ENCODE measurements around the gene SKIC3. TPM values are rescaled to one million over a fixed set of nuclear protein-coding genes. Genes with fewer than 3 reads are reported as not detected.

SKIC3 gene
- total and polyA plus RNA-seq, 2 of the 13 experiments (the other 11 are each of a cell fraction or from before 2014, with no cell fraction given) = 36.9 to 61.5 TPM

DNA sequence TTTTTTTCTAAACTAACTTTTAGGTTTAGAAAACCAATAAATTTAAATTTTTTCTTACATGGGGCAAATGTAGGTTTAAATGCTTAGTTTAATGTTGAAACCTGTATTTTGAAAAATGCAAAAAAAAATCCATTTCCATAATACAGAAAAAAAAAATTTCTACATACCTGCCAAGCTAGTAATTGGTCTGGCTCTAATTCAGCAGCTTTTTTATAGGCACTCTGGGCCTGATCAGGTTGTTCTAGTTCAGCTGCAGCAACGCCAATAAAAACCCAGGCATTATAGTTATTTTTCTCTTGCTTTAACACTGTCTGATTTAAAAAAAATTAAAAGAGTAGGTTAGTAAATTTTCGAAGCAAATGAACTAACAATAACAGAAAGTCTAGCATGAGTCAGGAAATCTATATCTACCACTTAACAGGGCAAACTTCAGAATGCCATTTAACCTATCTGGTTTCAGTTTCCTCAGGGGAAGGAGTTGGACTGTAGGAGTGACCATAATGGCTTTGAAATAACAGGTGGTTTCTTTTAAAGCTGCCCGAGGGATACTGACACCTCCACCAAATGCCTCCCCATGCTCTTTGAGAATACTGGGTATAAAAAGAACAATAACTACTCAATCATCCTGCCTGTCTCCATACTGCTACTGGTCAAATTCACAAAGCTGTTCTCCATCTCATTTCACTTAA lies 11.6 kb downstream of the SKIC3 start:
- intact Hi-C loops (cut with micrococcal nuclease; ENCODE audit: unreplicated experiment) (no loop called here), in situ Hi-C loops (cut with HindIII; ENCODE audit: extremely low pct_ligation_motif_present, low pct_unique_long_range_greater_than_20kb) (no loop called here)
- TF ChIP-seq PAWR (CRISPR knock-in tag; IDR thresholded peaks at IDR 0.05; ENCODE audit: borderline replicate concordance) = no peak
- TF ChIP-seq REL (CRISPR knock-in tag; conservative IDR thresholded peaks at IDR 0.05) = no peak
- no peak for TF ChIP-seq ZSCAN29 (CRISPR knock-in tag; conservative IDR thresholded peaks at IDR 0.05)
- no peak for TF ChIP-seq ZNF143 (CRISPR knock-in tag; IDR thresholded peaks at IDR 0.05)
- TF ChIP-seq, protein P1, sequence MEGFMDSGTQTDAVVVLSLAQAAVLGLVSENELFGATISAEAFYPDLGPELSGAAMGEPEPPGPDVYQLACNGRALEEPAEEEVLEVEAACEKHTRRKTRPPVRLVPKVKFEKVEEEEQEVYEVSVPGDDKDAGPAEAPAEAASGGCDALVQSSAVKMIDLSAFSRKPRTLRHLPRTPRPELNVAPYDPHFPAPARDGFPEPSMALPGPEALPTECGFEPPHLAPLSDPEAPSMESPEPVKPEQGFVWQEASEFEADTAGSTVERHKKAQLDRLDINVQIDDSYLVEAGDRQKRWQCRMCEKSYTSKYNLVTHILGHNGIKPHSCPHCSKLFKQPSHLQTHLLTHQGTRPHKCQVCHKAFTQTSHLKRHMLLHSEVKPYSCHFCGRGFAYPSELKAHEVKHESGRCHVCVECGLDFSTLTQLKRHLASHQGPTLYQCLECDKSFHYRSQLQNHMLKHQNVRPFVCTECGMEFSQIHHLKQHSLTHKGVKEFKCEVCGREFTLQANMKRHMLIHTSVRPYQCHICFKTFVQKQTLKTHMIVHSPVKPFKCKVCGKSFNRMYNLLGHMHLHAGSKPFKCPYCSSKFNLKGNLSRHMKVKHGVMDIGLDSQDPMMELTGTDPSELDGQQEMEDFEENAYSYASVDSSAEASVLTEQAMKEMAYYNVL (CRISPR knock-in tag; IDR thresholded peaks at IDR 0.05; ENCODE audit: borderline replicate concordance) = no peak
- TF ChIP-seq ZBTB1 (CRISPR knock-in tag; IDR thresholded peaks at IDR 0.05; ENCODE audit: borderline replicate concordance) = no peak
- no peak for TF ChIP-seq FOXK1 (CRISPR knock-in tag; IDR thresholded peaks at IDR 0.05; ENCODE audit: borderline replicate concordance, low read depth)
- TF ChIP-seq SALL2 (CRISPR knock-in tag; IDR thresholded peaks at IDR 0.05) = no peak
- no peak for TF ChIP-seq ZNF7 (CRISPR knock-in tag; IDR thresholded peaks at IDR 0.05)
- Histone ChIP-seq H3K4me1 (ENCODE audit: insufficient read depth, low read length) (no peaks in the 10 kb centered on the region), H3K4me2 (ENCODE audit: low read depth, low read length) (no peak overlapping the region), H3K27me3 (ENCODE audit: control insufficient read depth in 1 of 2, insufficient read depth in 2 of 2, low read length in 2 of 2) (no peaks in the 10 kb centered on the region), H4K20me1 (ENCODE audit: insufficient read depth, low read length) (no peaks in the 10 kb centered on the region), H3K27ac (ENCODE audit: extremely low read length, insufficient read depth, low read length) (no peak overlapping the region), H3K4me3 (replicated peaks in 1 of 3; ENCODE audit: insufficient read depth in 1 of 3, low read depth in 2 of 3, low read length in 3 of 3) (no peak overlapping the region), H2AFZ (ENCODE audit: low read length) (no peak overlapping the region), H3K9me3 (ENCODE audit: low read length) (no peaks in the 10 kb centered on the region), H3K9ac (ENCODE audit: insufficient read depth, low read depth, low read length) (no peak overlapping the region), H3K36me3 (replicated peaks in 1 of 2; ENCODE audit: control insufficient read depth in 1 of 2, insufficient read depth in 2 of 2, low read length in 2 of 2) (peaks cover 3 to 58% of the 10 kb centered on the region in 2 experiments), H3K79me2 (ENCODE audit: insufficient read depth, low read length) (peaks cover 1% of the 10 kb centered on the region)
- CTCF ChIA-PET (ENCODE audit: low intra/inter-chr PET ratio, low total read pairs) = no interaction called here
- DNase-seq (ENCODE audit: low spot score) (no peak), FAIRE-seq (no peak), ATAC-seq (no peak)
- WGBS (ENCODE audit: low lambda C conversion rate) = 87% methylated on average over 3 of the region's 3 CpGs
- POLR2A ChIA-PET = no interaction called here
- no TSS peak for BruUV-seq (replicated peaks)
